ENCODE results near the gene NOTCH4. TPM values are rescaled to one million over a fixed set of nuclear protein-coding genes. Genes with fewer than 3 reads are reported as not detected.
A peak's percentile ranks its signal among the peaks of the same experiment; 100 is the strongest.

Gene NOTCH4
- total and polyA plus RNA-seq, 2 of the 4 experiments (the other 2 are of a cell fraction), result 0.96 to 1.3 TPM

DNA sequence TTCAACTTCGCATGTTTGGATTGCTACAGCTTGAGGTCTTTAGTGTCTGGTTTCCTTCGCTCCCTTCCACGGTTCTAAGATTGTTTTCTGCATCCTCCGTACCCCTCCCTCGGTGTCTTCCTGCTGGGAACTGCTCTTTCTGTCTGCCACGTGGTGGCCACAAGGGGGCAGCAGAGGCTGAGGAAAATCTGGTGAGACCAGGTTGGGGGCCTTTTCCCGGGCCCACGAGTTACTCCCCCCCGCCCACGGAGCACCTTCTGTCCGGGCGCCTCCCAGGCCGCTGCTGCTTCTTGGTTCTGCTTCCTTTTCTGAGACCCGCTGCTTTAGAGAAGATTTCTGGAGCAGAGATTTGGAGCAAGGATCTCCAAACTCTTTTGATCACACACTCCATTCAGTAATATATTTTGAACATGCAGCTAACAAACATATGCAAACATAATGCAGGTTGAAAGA lies 21.1 kb upstream of the NOTCH4 start:
- Histone ChIP-seq H3K14ac (replicated peaks; ENCODE audit: low read depth, low read length) (no peak overlapping the region), H3K4me2 (ENCODE audit: low read depth, low read length) (no peak overlapping the region; the same call in 1 of the 2 replicates), H2BK5ac (ENCODE audit: low read depth, low read length, poor library complexity, severe bottlenecking) (no peak overlapping the region), H3K27me3 (ENCODE audit: control insufficient read depth, insufficient read depth, low read length) (peaks cover 9% of the 10 kb centered on the region), H3K4me3 (ENCODE audit: insufficient read depth, low read depth, low read length) (no peak overlapping the region), H3K27ac (ENCODE audit: insufficient read depth, low read length) (no peak overlapping the region), H2AFZ (replicated peaks; ENCODE audit: low read length, poor library complexity) (peak overlapping the region; percentile 86), H4K5ac (ENCODE audit: low read depth, low read length) (no peak overlapping the region), H3K9ac (ENCODE audit: low read depth, low read length) (no peak overlapping the region), H3K36me3 (ENCODE audit: control insufficient read depth, insufficient read depth, low read length) (no peaks in the 10 kb centered on the region), H3K79me1 (ENCODE audit: low read depth in 1 of 2, low read length in 2 of 2) (no peaks in the 10 kb centered on the region), H3K56ac (ENCODE audit: extremely low read depth, insufficient read depth, low read length) (no peak overlapping the region), H3K9me1 (ENCODE audit: insufficient read depth, low read length) (no peaks in the 10 kb centered on the region), H3K4me1 (ENCODE audit: control insufficient read depth, insufficient read depth, low read length) (no peaks in the 10 kb centered on the region), H3K9me3 (ENCODE audit: control insufficient read depth, insufficient read depth, low read length) (peaks cover 6% of the 10 kb centered on the region), H4K8ac (ENCODE audit: low read depth in 2 of 2, low read length in 2 of 2) (no peak overlapping the region), H3K23ac (ENCODE audit: low read depth, low read length) (no peak overlapping the region), H4K91ac (ENCODE audit: insufficient read depth, low read depth, low read length) (no peak overlapping the region; the same call in 1 of the 2 replicates), H3K4ac (ENCODE audit: low read depth, low read length) (no peak overlapping the region), H2AK9ac (replicated peaks; ENCODE audit: low read depth, low read length, poor library complexity) (peak overlapping the region; percentile 0), H2BK20ac (ENCODE audit: low read depth, low read length) (0 out of 2 replicates have a peak overlapping the region, but pooled peaks have one; percentile 11), H3K18ac (ENCODE audit: low read depth, low read length) (no peak overlapping the region), H2BK15ac (ENCODE audit: low read depth, low read length) (no peak overlapping the region), H2AK5ac (ENCODE audit: low read depth, low read length) (no peak overlapping the region), H2BK120ac (ENCODE audit: low read depth, low read length) (no peak overlapping the region), H4K20me1 (ENCODE audit: insufficient read depth, low read length) (no peaks in the 10 kb centered on the region)
- TF ChIP-seq RAD21 (IDR thresholded peaks at IDR 0.05; ENCODE audit: low read length), result peak; percentile 71
- TF ChIP-seq RCOR1 (IDR thresholded peaks at IDR 0.05; ENCODE audit: insufficient replicate concordance, low read length), result no peak
- TF ChIP-seq POLR2A (IDR thresholded peaks at IDR 0.05; ENCODE audit: low read depth, low read length), result no peak
- TF ChIP-seq, protein P1, sequence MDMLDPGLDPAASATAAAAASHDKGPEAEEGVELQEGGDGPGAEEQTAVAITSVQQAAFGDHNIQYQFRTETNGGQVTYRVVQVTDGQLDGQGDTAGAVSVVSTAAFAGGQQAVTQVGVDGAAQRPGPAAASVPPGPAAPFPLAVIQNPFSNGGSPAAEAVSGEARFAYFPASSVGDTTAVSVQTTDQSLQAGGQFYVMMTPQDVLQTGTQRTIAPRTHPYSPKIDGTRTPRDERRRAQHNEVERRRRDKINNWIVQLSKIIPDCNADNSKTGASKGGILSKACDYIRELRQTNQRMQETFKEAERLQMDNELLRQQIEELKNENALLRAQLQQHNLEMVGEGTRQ (IDR thresholded peaks at IDR 0.05; ENCODE audit: low read depth, low read length), result peak; percentile 57; the same call in 1 of the 2 replicates
- TF ChIP-seq MAZ (IDR thresholded peaks at IDR 0.05; ENCODE audit: borderline replicate concordance, low read depth, low read length), result peak; percentile 87; the same call in 1 of the 2 replicates
- TF ChIP-seq SMC3 (IDR thresholded peaks at IDR 0.05; ENCODE audit: low read depth, low read length), result peak; percentile 68
- TF ChIP-seq, protein P2, sequence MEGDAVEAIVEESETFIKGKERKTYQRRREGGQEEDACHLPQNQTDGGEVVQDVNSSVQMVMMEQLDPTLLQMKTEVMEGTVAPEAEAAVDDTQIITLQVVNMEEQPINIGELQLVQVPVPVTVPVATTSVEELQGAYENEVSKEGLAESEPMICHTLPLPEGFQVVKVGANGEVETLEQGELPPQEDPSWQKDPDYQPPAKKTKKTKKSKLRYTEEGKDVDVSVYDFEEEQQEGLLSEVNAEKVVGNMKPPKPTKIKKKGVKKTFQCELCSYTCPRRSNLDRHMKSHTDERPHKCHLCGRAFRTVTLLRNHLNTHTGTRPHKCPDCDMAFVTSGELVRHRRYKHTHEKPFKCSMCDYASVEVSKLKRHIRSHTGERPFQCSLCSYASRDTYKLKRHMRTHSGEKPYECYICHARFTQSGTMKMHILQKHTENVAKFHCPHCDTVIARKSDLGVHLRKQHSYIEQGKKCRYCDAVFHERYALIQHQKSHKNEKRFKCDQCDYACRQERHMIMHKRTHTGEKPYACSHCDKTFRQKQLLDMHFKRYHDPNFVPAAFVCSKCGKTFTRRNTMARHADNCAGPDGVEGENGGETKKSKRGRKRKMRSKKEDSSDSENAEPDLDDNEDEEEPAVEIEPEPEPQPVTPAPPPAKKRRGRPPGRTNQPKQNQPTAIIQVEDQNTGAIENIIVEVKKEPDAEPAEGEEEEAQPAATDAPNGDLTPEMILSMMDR (conservative IDR thresholded peaks at IDR 0.05; ENCODE audit: low read depth, low read length), result peak; percentile 80
- no peak for TF ChIP-seq BHLHE40 (IDR thresholded peaks at IDR 0.05; ENCODE audit: low read depth, low read length)
- TF ChIP-seq FOS (IDR thresholded peaks at IDR 0.05; ENCODE audit: low read depth, low read length), result no peak
- ChIA-PET POLR2A (ENCODE audit: unreplicated experiment) (no interaction called here), CTCF (interaction anchor here (0.6 to 1.5 kb wide), 8 partner anchors 9 to 541 kb away, joined by 3 to 10 read pairs (median 3); no protein-coding TSS in a partner anchor)
- ATAC-seq (ENCODE audit: low read depth) (peak; percentile 97), DNase-seq (peak; percentile 63)
- WGBS, 2 experiments (ENCODE audit: extremely low coverage in 2 of 2, insufficient read length in 1 of 2), result no CpG with 5 or more reads among the region's 14 CpGs
- BruUV-seq (replicated peaks), result no TSS peak
- in situ Hi-C loops (cut with MboI; ENCODE audit: low sequenced_read_pairs), result loop anchor here (5.0 to 10.0 kb wide), 3 partner anchors 167 to 550 kb away; no protein-coding TSS in a partner anchor
- dilution Hi-C loops (cut with HindIII; ENCODE audit: low sequenced_read_pairs, unreplicated experiment), result no loop called here
- intact Hi-C loops (cut with micrococcal nuclease), result loop anchor here (1.0 to 5.0 kb wide), 5 partner anchors 48 to 542 kb away; no protein-coding TSS in a partner anchor
